H1 (cell line): ENCODE measurements around the gene STIM1. TPM values are rescaled to one million over a fixed set of nuclear protein-coding genes. Genes with fewer than 3 reads are reported as not detected.

Experiments
- EZH2 ChIP-seq: fragments of 200-600 bp; sonication (generic); IDR thresholded peaks from 2 replicates; pipeline ENCODE4 v1.7.1; 2012; ENCODE audit warnings: low read depth, mild to moderate bottlenecking, moderate library complexity, low read length, inconsistent platforms; ENCODE audit not compliant: severe bottlenecking
- FOSL1 ChIP-seq: IDR thresholded peaks from 2 replicates; pipeline ENCODE4 v1.6.1; 2011; ENCODE audit warnings: mild to moderate bottlenecking, low read depth, low read length, moderate library complexity; ENCODE audit not compliant: insufficient read depth
- GABPA ChIP-seq: IDR thresholded peaks from 2 replicates; pipeline ENCODE4 v1.6.1; 2011; ENCODE audit warnings: mild to moderate bottlenecking, low read length, moderate library complexity, borderline replicate concordance; ENCODE audit not compliant: insufficient read depth
- HDAC6 ChIP-seq: IDR thresholded peaks from one replicate; pipeline ENCODE4 v1.7.1; 2012; ENCODE audit warnings: low read depth, mild to moderate bottlenecking, inconsistent platforms, low read length, moderate library complexity
- KDM4A ChIP-seq: IDR thresholded peaks from one replicate; pipeline ENCODE4 v1.7.1; 2012; ENCODE audit warnings: low read depth, mild to moderate bottlenecking, moderate library complexity, low read length, inconsistent platforms; ENCODE audit not compliant: severe bottlenecking
- POU5F1 ChIP-seq: IDR thresholded peaks from 2 replicates; pipeline ENCODE4 v1.6.1; 2011; ENCODE audit warnings: low read depth, mild to moderate bottlenecking, low read length, moderate library complexity
- SAP30 ChIP-seq: fragments of 300-600 bp; sonication (generic); IDR thresholded peaks from 2 replicates; pipeline ENCODE4 v1.7.1; 2012; ENCODE audit warnings: low read length, moderate library complexity, mild to moderate bottlenecking, inconsistent platforms; ENCODE audit not compliant: insufficient read depth, insufficient replicate concordance
- TAF7 ChIP-seq: optimal IDR thresholded peaks from 2 replicates; pipeline ENCODE3; 2011; ENCODE audit warnings: low read depth, mild to moderate bottlenecking, inconsistent platforms, low read length, moderate library complexity, borderline replicate concordance
- polyA plus RNA-seq, 7 experiments: library from polyadenylated mRNA; depleted of rRNA in 3 of 7; stranded (reverse) in 5 of 7; unstranded in 2 of 7; fragments of >200 nt in 5 of 7; fragments of 200-250 nt in 2 of 7; gene quantifications; 1 replicate in 5 of 7; 2 replicates in 1 of 7; 4 replicates in 1 of 7; pipeline versions ENCODE4 v1.2.1 to v1.2.3, GENCODE V29; 2011 to 2013; ENCODE audit warnings: missing spikeins in 2 of 7, mixed read lengths in 2 of 7
- total RNA-seq: library from RNA; stranded (reverse); fragmentation: NEBNext Ultra II Directional; extraction: Animal tissue kit (Norgen Biotek cat#: 25700); gene quantifications from 2 replicates; pipeline ENCODE4 v1.2.1, GENCODE V29; 2021

The STIM1 gene
- total and polyA plus RNA-seq, 2 of the 8 experiments (the other 6 are each of a cell fraction or from before 2014, with no cell fraction given) = 11.1 to 12.2 TPM

DNA sequence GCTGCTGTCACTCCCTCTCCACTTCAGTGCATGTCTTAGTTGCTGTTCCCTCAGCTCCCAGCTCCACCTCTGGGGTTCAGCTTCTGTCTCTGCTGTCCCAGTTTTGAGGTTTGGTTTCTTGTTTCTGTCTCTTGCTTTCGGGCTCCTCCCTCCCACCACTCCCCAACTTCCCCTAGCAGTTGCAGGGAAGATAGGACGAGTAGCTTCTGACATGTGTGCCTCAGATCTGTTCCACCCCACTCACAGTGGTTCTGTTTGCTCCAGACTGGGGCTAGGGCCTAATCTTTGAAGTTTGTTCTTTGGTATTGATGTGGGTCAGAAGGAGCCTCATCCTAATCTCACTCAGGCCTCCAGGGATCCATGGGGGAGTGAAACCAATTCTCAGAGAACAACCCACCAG is 236.6 kb downstream of the STIM1 start (continued):
- no peak for TF ChIP-seq TAF7
- no peak for TF ChIP-seq GABPA
- TF ChIP-seq POU5F1 = no peak
- no peak for TF ChIP-seq SAP30
- TF ChIP-seq HDAC6 = no peak
- no peak for TF ChIP-seq KDM4A
- TF ChIP-seq EZH2 = no peak
- no peak for TF ChIP-seq FOSL1
